CD4-positive, alpha-beta T cell treated with Interleukin-2 at 100 ng/mL for 4 hours (primary cell): ENCODE results near the gene GIMD1.

Experiments
- DNase-seq: peaks from one replicate; pipeline ENCODE4 v3.0.0-alpha.2; 2020; ENCODE audit warnings: low spot score

Gene GIMD1

GRCh38 chr4:106312997-106313522 is 55.5 kb downstream of the GIMD1 start:
- DNase-seq, result no peak

DNA sequence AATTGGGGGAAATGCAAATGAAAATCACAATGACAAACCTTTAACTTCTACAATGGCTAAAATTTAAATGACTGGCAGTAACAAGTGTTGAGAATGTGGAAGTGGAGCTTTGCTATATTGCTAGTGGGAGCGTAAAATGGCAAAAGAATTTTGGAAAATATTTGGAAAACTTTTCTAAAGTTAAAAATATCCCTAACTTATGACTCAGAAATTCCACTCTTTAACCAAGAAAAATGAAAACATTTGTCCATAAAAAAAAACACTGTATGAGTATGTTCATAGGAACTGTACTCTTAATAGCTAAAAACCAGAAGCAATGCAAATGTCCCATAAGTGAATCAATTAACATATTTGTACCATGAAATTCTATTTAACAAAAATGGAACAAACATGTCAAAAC is 56.2 kb downstream of the GIMD1 start:
- no peak for DNase-seq
